Naive B cell (primary cell): ENCODE measurements around the gene SSX2IP. TPM values are rescaled to one million over a fixed set of nuclear protein-coding genes. Genes with fewer than 3 reads are reported as not detected.

Experiments
- ATAC-seq, 2 donors: fragments of 150-1000 bp; cut with Tn5 transposase; 2 replicates each; pipeline ENCODE4 v1.10.0; 2021; ENCODE audit warnings: low read depth in 2 of 2, mild to moderate bottlenecking in 2 of 2, moderate library complexity in 2 of 2
- DNase-seq: peaks from one replicate; pipeline ENCODE4 v3.0.0; 2022
- H3K27ac Mint-ChIP-seq, 6 donors: one replicate each; pipeline ENCODE4 v1.8.0; 2020 to 2022; ENCODE audit warnings: mild to moderate bottlenecking in 6 of 6, mixed read lengths in 6 of 6, moderate library complexity in 5 of 6, inconsistent platforms in 2 of 6
- H3K27me3 Mint-ChIP-seq, 3 donors: one replicate each; pipeline ENCODE4 v1.8.0; 2021 to 2022; ENCODE audit warnings: mixed read lengths in 3 of 3, mild to moderate bottlenecking in 1 of 3
- H3K36me3 Mint-ChIP-seq, 2 donors: one replicate each; pipeline ENCODE4 v1.8.0; 2020 to 2022; ENCODE audit warnings: mixed read lengths in 2 of 2, inconsistent platforms in 1 of 2, mild to moderate bottlenecking in 1 of 2
- H3K4me1 Mint-ChIP-seq, 3 donors: one replicate each; pipeline ENCODE4 v1.8.0; 2020 to 2022; ENCODE audit warnings: mixed read lengths in 3 of 3, inconsistent platforms in 1 of 3, mild to moderate bottlenecking in 1 of 3, moderate library complexity in 1 of 3
- H3K4me3 Mint-ChIP-seq, 8 donors: one replicate each; pipeline ENCODE4 v1.8.0; 2020 to 2022; ENCODE audit warnings: mild to moderate bottlenecking in 8 of 8, mixed read lengths in 8 of 8, moderate library complexity in 8 of 8, inconsistent platforms in 2 of 8
- H3K9me3 Mint-ChIP-seq, 7 donors: one replicate each; pipeline ENCODE4 v1.8.0; 2020 to 2022; ENCODE audit warnings: mixed read lengths in 7 of 7, mild to moderate bottlenecking in 5 of 7, inconsistent platforms in 2 of 7, moderate library complexity in 1 of 7
- polyA plus RNA-seq, 6 donors: library from polyadenylated mRNA; unstranded; fragments of 300-500 nt; fragmentation: Illumina TruSeq; gene quantifications; one replicate each; pipeline ENCODE4 v1.2.3, GENCODE V29; 2021; ENCODE audit warnings: low read depth in 6 of 6

Gene SSX2IP
- polyA plus RNA-seq, 6 donors from 2014 or later, result 3.9 to 6.9 (median 5.1) TPM

DNA sequence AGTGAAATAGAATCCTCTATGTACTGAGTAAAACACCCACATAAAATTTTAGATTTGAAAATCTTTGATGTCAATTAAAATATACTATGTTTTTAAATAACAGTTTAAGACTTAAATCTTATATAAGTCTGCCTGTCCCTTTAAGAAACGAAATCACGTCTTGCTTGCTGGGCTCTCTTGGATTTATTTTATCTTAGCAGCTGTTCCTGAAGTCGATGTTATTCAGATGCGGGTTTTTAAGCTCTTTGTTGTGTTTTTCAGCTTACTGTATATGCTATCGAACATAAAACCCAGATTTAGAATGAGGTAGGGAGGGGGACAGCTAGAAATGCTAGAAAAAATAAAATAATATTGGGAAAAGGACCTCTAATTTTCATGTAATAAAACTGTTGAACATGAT lies 11.1 kb upstream of the SSX2IP start:
- Mint-ChIP-seq H3K27ac (no peak overlapping the region), H3K4me3 (no peak overlapping the region), H3K36me3 (no peaks in the 10 kb centered on the region), H3K4me1 (peaks cover 12 to 14% (median 13%) of the 10 kb centered on the region in 3 donors), H3K27me3 (peaks cover 0 to 6% (median 0%) of the 10 kb centered on the region in 3 donors), H3K9me3 (no peaks in the 10 kb centered on the region)
- no peak for DNase-seq
- ATAC-seq, result no peak

DNA sequence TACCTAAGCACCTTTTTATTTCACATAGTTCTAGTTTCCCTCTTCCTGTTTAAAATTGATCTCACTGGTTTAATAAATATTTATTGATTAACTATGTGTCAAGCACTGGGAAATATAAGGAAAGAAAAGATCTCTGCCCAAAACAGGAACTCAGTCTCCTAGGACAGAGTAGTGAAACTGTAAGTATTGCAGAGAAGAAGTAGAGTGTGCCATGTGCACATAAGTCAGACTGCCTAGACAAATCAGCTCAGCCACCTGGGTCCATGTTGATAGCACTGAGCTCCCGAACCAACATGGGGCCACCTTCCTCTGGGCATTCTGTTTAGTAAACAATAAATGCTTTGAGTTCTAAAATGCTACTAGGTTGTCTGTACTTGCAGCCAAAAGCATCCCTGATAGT lies 9.8 kb upstream of the SSX2IP start:
- Mint-ChIP-seq H3K4me1 (peaks cover 12 to 14% (median 13%) of the 10 kb centered on the region in 3 donors), H3K4me3 (peak overlapping the region in 6 of 8 donors; percentile 33 to 55 (median 49)), H3K9me3 (no peaks in the 10 kb centered on the region), H3K27ac (peak overlapping the region in 5 of 6 donors; percentile 49 to 95 (median 60)), H3K27me3 (peaks cover 0 to 6% (median 0%) of the 10 kb centered on the region in 3 donors), H3K36me3 (no peaks in the 10 kb centered on the region)
- ATAC-seq (peak; percentile 91 to 93), DNase-seq (peak; percentile 28)

DNA sequence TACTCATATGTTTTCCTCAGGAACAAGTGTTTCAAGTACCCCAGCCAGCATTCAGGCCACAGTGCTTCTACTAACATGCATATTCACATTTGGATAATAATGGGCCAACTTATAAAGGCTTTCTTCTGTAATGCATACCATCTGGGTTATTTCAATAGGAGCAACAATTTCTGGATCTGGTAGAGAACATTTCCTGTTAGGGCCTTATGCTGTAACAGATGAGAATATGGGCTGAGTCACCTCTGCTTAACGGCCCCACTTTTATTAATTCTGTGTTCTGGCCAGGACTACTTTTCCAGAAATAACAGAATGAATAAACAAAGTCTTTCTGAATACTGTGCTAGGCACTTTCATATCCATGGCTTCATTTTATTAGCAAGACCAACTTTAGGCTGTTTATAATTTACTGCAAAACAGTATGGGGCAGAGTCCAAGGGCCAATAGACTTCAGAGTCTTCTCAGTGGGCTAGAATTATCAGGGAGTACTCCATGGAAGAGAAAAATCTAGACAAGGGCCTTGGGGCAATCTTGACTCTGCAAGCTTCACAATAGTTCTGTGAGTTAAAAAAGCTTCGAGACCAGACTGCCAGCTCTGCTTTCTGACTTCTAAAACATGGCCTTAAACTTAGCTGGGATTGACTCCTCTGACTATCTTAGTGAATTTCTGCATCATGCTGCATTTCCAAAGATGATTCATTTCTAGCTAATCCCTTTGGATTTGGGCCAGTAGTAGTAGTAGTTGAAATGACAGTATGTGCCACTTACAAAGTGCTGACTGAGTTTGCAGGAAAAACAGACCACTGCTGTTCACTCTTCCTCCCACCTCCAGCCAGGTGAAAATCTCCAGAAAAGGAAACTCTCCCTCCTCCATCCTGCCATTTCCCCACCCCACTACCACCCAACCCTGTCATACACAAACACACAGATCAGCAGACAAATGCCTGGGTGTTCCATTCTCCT lies 8.2 kb upstream of the SSX2IP start:
- Mint-ChIP-seq H3K9me3 (no peaks in the 10 kb centered on the region), H3K4me1 (peaks cover 12 to 14% (median 13%) of the 10 kb centered on the region in 3 donors)

DNA sequence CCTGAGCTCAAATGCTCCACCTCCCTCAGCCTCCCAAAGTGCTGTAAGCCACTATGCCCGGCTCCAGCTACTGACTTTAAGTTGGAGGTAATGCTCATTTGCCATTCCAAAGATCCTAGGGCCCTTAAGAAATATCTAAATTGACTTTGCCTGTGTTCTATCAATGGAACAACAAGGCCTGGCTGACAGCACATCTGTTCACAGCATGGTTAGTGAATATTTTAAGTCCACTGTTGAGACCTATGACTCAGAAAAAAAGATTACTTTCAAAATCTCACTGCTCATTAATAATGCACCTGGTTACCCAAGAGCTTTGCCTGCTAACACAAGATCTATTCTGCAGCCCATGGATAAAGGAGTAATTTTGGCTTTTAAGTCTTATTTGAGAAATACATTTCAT lies 3.5 kb upstream of the SSX2IP start:
- ATAC-seq (no peak), DNase-seq (no peak)
- Mint-ChIP-seq H3K4me1 (peaks cover 26 to 30% (median 26%) of the 10 kb centered on the region in 3 donors), H3K4me3 (peak overlapping the region in 5 of 8 donors; percentile 7 to 96 (median 69)), H3K27me3 (no peaks in the 10 kb centered on the region), H3K36me3 (no peaks in the 10 kb centered on the region), H3K27ac (peak overlapping the region in 2 of 6 donors; percentile 3 to 71), H3K9me3 (no peaks in the 10 kb centered on the region)

More for the DNA sequence above, 8.2 kb upstream of the SSX2IP start:
- ATAC-seq (no peak), DNase-seq (no peak)
- H3K4me3 Mint-ChIP-seq, result no peak overlapping the region
- no peaks in the 10 kb centered on the region for H3K36me3 Mint-ChIP-seq
- H3K27ac Mint-ChIP-seq, result peak overlapping the region in 1 of 6 donors; percentile 24
- H3K27me3 Mint-ChIP-seq, result peaks cover 0 to 6% (median 0%) of the 10 kb centered on the region in 3 donors

DNA sequence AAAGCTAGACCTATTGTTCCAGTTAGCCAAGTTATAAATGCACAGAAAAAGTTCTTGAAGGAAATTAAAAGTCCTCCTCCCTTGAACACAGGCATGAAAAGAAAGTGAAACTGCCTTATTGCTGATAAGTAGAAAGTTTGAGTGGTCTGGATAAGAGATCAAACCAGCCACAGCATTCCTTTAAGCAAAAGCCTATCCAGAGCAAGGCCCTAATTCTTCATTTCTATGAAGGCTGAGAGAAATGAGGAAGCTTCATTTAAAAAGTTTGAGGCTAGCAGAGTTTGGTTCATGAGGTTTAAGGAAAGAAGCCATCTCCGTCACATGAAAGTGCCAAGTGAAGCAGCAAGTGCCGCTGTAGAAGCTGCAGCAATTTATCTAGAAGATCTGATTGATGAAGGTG lies 2.7 kb upstream of the SSX2IP start:
- no peak for ATAC-seq

DNA sequence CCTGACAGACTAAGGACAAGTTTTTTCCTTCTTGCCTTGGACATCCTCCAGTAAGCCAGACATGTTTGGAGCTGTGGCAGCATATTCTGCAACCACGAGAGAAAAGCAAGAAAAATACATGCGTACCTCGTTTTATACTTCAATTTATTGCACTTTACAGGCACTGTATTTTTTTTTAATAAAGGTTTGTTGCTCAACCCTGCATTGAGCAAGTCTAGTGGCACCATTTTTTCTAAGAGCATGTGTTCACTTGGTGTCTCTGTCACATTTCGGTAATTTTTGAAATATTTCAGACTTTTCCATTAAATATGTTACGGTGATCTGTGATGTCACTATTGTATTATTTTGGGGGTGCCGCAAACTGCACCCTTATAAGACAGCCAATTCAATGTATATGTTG lies 2.1 kb upstream of the SSX2IP start:
- peak overlapping the region in 3 of 6 donors; percentile 70 to 90 (median 71) for H3K27ac Mint-ChIP-seq
- peak overlapping the region; percentile 29 to 96 (median 77) for H3K4me3 Mint-ChIP-seq
- H3K36me3 Mint-ChIP-seq, result no peaks in the 10 kb centered on the region
- peaks cover 26 to 30% (median 30%) of the 10 kb centered on the region in 3 donors for H3K4me1 Mint-ChIP-seq
- ATAC-seq (no peak), DNase-seq (no peak)
- H3K27me3 Mint-ChIP-seq, result no peaks in the 10 kb centered on the region
- no peaks in the 10 kb centered on the region for H3K9me3 Mint-ChIP-seq

More for the DNA sequence above, 2.7 kb upstream of the SSX2IP start:
- H3K9me3 Mint-ChIP-seq, result no peaks in the 10 kb centered on the region
- H3K36me3 Mint-ChIP-seq, result no peaks in the 10 kb centered on the region
- H3K4me3 Mint-ChIP-seq, result peak overlapping the region; percentile 7 to 96 (median 77)
- peaks cover 26 to 30% (median 30%) of the 10 kb centered on the region in 3 donors for H3K4me1 Mint-ChIP-seq
- no peaks in the 10 kb centered on the region for H3K27me3 Mint-ChIP-seq
- DNase-seq, result no peak
- peak overlapping the region; percentile 34 to 90 (median 70) for H3K27ac Mint-ChIP-seq

DNA sequence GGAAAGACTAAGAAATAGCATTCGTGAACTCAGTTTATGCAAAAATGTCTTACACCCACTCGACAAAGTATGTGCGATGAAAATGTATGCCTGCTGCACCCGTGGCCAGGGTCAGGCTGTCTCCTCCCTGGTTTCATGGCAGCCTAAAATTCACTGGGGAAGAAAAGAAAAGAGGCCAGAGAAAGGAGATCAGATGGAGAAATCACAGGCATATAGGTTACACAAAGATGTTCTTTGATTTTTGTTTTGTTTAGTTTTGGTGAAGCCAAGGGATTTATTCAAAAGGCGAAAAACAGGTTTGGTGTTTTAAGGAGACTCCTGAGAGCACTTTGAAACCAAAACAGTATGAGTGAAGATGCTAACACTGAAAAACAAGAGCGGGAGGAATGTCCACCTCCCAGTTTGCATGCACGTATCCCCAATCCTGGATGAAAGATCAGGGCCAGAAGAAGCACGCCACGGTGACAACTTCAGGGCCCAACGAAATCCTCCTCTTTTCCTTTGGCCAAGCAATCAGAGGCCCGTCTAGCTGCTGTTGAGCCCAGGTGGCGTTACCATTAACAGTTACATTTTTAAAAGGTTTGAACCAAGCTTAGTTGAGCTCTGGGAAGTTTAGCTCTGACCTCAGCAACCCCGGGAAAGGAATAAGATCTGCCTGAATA lies 992 bp upstream of the SSX2IP start:
- ATAC-seq (no peak), DNase-seq (no peak)
- H3K27me3 Mint-ChIP-seq, result no peaks in the 10 kb centered on the region
- peak overlapping the region; percentile 40 to 97 (median 94) for H3K27ac Mint-ChIP-seq
- H3K36me3 Mint-ChIP-seq, result no peaks in the 10 kb centered on the region
- peak overlapping the region; percentile 89 to 99 (median 95) for H3K4me3 Mint-ChIP-seq
- peaks cover 26 to 33% (median 30%) of the 10 kb centered on the region in 3 donors for H3K4me1 Mint-ChIP-seq
- no peaks in the 10 kb centered on the region for H3K9me3 Mint-ChIP-seq

DNA sequence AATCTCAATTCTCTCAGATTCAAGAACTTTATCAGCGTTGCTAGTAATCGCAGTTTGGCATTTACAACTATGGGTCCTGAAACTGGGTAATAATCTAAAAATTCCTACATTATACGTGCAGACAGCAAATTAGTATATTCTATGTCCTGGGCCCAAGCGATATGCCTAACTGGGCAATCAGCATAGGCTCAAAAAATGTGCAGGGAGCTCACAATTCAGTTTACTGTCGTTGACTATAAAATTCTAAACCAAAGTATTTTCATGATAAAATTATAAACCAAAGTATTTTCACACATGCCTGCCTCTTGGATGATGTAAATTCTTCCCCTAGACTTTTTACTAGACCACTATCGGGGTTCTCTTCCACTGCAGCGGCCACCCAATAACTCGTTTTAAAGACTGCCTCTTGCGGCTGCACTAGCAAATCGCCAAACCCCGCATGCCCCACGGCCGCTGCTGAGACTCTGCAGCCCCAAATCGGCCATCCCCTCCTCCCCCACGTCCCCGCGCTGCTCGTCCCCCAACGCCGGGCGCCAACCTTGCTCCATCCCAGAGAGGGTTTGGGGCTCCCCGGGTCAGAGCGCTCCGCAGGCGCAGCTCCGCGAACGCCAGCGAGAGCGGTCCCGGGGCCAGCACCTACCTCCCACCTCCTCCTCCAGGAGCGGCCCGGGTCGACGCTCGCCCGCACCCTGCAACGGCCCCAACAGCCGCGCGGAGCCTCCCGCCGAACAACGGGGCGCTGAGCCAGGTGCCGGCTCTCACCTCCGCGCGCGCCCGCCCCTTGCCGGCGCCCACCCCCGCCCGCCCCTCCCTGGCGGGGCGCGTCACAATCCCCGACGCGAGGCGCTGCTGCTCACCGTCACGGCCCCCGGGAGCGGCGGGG lies 506 bp downstream of the SSX2IP start:
- Mint-ChIP-seq H3K4me1 (peaks cover 26 to 35% (median 30%) of the 10 kb centered on the region in 3 donors), H3K36me3 (no peaks in the 10 kb centered on the region), H3K27me3 (no peaks in the 10 kb centered on the region), H3K4me3 (peak overlapping the region; percentile 88 to 99 (median 94)), H3K27ac (peak overlapping the region; percentile 57 to 94 (median 86)), H3K9me3 (no peaks in the 10 kb centered on the region)
- ATAC-seq (peak; percentile 63 to 68), DNase-seq (no peak)

DNA sequence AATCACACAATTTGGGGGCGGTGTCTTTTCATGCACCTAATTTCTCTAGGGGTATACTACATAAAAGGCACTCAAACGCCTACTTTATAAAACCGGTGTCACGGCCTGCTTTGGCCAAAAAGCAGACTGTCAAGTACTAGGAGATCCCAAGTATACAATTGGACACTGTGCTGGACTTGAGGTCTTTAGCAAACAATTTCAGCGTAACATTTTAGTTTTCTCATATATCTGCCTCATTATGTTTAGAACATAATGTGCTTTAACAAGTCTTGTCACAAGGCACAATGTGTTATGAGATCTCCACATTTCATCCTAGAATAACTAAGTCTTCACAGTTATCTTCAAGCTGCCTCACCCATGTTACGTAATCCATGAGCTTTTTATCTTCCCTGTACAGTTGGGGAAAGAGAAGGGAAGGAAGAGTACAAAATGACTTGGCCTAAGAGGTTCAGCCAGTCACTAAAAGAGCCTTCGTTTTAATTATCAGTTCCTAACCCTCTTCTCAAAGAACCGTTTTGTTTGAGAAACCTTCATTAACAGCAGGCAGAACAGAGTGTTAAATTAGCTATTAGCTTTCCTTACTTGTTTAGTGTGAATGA lies 1.7 kb downstream of the SSX2IP start:
- peak overlapping the region in 4 of 8 donors; percentile 2 to 96 (median 34) for H3K4me3 Mint-ChIP-seq
- H3K9me3 Mint-ChIP-seq, result no peaks in the 10 kb centered on the region
- H3K27ac Mint-ChIP-seq, result peak overlapping the region in 1 of 6 donors; percentile 9
- no peak for DNase-seq
- H3K36me3 Mint-ChIP-seq, result no peaks in the 10 kb centered on the region
- ATAC-seq, result no peak
- H3K4me1 Mint-ChIP-seq, result peaks cover 27 to 35% (median 30%) of the 10 kb centered on the region in 3 donors
- H3K27me3 Mint-ChIP-seq, result no peaks in the 10 kb centered on the region

DNA sequence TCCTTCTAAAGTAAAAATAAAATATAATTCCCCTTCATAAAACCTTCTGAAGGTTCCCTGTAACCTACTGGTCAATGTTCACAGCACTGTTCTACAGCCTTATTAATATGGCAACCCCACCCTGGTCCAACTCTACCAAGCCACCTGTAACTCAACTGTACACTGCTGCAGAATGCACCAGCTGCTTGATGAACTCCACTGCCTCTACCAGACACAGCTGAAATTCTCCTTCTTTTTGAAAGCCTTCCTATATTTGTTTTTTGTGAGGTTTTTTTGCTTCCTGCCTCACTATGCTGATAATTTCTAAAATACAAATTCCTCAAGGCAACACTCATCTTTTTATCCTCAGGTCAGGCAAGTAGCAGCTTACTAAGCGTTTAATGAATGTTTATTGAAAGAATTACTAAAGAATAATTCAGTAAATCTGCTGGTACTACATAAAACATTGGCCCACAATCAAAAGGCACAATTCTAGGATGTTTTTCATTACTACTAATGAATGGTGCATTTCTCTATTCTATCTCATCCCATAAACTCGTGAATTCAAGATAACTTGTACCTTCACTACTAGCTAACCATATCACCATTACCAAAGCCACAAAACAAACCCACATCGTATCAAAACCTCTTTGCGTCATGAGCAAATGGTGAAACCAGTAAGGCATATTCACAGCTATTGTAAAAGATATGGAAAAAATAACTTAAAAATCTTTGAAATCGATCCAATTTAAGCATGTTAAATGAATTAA lies 2.4 kb downstream of the SSX2IP start:
- DNase-seq, result no peak
- peaks cover 24 to 31% (median 26%) of the 10 kb centered on the region in 3 donors for H3K4me1 Mint-ChIP-seq
- peak overlapping the region in 1 of 8 donors; percentile 21 for H3K4me3 Mint-ChIP-seq
- no peak overlapping the region for H3K27ac Mint-ChIP-seq
- no peaks in the 10 kb centered on the region for H3K9me3 Mint-ChIP-seq
- no peak for ATAC-seq
- H3K27me3 Mint-ChIP-seq, result no peaks in the 10 kb centered on the region
- no peaks in the 10 kb centered on the region for H3K36me3 Mint-ChIP-seq

DNA sequence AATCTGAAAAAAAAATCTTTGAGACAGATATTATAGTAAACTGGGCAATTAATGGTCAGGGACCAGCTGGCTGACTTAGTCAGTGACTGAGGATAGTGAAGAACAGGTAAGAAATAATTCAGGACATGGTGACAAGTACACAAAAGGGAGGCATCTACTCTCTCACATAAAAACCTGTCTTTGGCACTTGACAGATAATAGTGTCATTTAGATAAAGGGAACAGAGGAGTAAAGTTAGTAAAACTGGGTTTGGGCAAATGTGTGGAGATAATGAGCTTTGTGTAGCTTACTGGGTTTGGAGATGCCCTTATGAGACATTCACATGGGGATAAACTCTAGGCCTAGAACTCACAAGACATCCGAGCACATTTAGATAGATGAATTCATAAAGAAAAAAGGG lies 4.0 kb downstream of the SSX2IP start:
- Mint-ChIP-seq H3K4me3 (peak overlapping the region in 1 of 8 donors; percentile 44), H3K4me1 (peaks cover 19 to 24% (median 20%) of the 10 kb centered on the region in 3 donors), H3K27ac (no peak overlapping the region), H3K36me3 (peaks cover 0 to 5% of the 10 kb centered on the region in 2 donors), H3K9me3 (no peaks in the 10 kb centered on the region), H3K27me3 (no peaks in the 10 kb centered on the region)
- no peak for DNase-seq
- ATAC-seq, result no peak

DNA sequence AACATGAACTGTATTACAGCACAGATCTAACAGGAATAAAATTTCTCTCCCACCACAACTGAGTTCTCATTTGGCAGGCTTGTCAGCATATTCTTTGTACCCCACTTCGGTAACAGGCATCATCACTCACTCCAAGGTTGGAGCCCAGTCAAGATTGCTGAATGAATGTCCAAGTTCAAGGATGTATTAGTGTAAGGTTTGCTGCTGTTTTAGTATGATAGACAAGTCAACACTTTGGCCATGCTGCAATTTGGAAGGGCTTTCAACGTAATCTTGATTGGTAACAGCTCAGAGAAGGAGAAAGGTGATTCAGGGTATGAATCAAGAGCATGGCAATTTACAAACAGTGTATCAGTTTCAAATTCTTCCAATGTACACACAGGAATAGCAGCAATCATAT lies 6.8 kb downstream of the SSX2IP start:
- no peak for ATAC-seq
- Mint-ChIP-seq H3K27me3 (no peaks in the 10 kb centered on the region), H3K4me3 (no peak overlapping the region), H3K9me3 (no peaks in the 10 kb centered on the region), H3K36me3 (peaks cover 2 to 5% of the 10 kb centered on the region in 2 donors), H3K4me1 (peaks cover 3 to 5% (median 4%) of the 10 kb centered on the region in 3 donors), H3K27ac (peak overlapping the region in 1 of 6 donors; percentile 33)
- DNase-seq, result no peak
